ENCODE results near the gene NRXN3. TPM values are rescaled to one million over a fixed set of nuclear protein-coding genes. Genes with fewer than 3 reads are reported as not detected.

The NRXN3 gene
- total RNA-seq, 1 donor: under 0.01 TPM

DNA sequence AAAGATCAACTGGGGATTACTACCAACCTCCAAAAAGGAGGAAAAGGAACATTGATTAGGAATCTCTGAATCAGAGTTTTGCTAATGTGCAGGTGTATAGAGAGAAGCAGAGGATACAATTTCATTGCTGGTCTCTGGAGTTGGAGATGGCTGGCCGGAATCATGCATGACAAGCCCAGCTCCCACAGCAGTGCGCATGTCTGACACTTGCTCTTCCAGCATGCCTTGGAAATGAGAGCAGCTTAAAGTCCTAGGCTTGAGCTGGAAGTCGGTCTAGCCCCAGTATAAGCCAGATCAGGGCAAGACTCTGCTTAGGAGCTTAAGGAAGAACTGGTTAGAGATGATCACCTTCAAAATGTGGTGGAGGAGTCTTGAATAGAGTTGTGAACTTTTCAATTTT lies 1298.3 kb downstream of the NRXN3 start:
- Histone ChIP-seq H3K27me3 (ENCODE audit: insufficient read depth, low read length) (no peaks in the 10 kb centered on the region), H3K4me3 (ENCODE audit: low read length) (no peak overlapping the region), H3K4me1 (ENCODE audit: insufficient read depth, low read length) (no peaks in the 10 kb centered on the region), H3K9me3 (ENCODE audit: low read depth, low read length) (no peaks in the 10 kb centered on the region)

DNA sequence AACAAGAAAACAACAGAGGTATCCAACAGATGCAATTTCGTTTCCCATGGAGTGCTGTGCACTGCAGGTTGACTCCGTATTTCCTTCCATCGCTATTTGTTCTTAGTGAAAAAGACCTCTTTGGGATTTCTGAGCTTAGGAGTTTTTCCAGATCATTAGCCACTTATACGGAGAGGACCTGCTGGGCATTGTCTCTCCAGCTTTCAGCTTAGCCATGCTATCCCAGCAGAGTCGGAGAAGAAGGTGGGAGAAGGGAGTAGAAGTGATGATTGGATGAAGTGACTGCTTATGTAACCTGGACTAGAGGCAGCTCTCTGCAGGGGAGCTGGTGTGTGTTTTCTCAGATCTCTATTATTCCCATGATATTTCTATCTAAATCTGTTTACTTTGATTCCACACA lies 1303.5 kb downstream of the NRXN3 start:
- Histone ChIP-seq H3K4me1 (ENCODE audit: insufficient read depth, low read length) (no peaks in the 10 kb centered on the region), H3K9me3 (ENCODE audit: low read depth, low read length) (no peaks in the 10 kb centered on the region), H3K4me3 (ENCODE audit: low read length) (no peak overlapping the region), H3K27me3 (ENCODE audit: insufficient read depth, low read length) (no peaks in the 10 kb centered on the region)

DNA sequence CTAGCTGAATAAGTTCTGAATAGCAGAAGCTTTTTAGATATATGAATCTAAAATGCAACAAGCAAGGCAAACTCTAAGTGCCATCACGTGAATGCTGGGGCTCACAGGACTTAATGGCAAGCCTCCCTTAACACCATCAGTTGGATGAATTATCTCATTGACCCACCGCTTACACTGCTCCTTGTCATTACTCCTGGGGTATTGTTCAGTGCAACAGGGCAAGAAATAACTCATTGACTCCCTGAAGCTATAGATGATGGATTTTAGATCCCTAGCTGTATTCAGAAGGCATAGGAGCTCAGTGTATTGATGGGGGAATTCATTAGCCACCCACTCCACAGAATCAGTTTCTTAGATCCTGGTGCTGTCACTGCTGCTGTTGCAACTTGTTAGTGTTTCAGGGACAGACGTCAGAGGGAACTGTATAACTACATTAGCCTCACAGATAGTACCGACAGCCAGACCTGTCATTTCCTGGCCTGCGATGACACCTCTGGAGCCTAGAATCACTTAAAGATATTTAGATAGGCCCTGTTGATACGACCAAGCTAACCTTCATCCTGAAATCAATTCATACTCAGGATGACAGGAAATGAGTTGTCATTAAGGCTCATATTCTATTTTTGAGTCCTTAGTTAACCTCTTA lies 1305.8 kb downstream of the NRXN3 start:
- H3K9me3 ChIP-seq (ENCODE audit: low read depth, low read length): no peaks in the 10 kb centered on the region
- H3K4me3 ChIP-seq (ENCODE audit: low read length): no peak overlapping the region
- H3K27me3 ChIP-seq (ENCODE audit: insufficient read depth, low read length): no peaks in the 10 kb centered on the region
- no peaks in the 10 kb centered on the region for H3K4me1 ChIP-seq (ENCODE audit: insufficient read depth, low read length)

DNA sequence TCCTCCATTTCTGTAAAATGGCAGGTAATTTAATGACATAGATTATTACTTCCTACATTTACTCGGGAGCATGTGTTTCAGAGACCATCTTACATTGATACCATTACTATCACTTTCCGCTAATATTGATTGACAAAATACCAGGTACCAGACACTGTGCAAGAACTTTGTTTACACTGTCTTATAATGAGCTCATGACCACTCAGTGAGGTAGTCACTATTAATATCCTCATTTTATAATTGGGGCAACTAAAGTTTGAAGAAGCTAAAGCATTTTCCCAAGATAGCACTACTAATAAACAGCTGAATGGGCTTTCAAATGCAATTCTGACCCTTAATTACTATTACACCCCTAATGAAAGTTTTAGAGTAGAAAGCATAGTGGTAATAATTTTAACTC lies 1306.4 kb downstream of the NRXN3 start:
- H3K4me3 ChIP-seq (ENCODE audit: low read length): no peak overlapping the region
- H3K4me1 ChIP-seq (ENCODE audit: insufficient read depth, low read length): no peaks in the 10 kb centered on the region
- no peaks in the 10 kb centered on the region for H3K9me3 ChIP-seq (ENCODE audit: low read depth, low read length)
- H3K27me3 ChIP-seq (ENCODE audit: insufficient read depth, low read length): no peaks in the 10 kb centered on the region

DNA sequence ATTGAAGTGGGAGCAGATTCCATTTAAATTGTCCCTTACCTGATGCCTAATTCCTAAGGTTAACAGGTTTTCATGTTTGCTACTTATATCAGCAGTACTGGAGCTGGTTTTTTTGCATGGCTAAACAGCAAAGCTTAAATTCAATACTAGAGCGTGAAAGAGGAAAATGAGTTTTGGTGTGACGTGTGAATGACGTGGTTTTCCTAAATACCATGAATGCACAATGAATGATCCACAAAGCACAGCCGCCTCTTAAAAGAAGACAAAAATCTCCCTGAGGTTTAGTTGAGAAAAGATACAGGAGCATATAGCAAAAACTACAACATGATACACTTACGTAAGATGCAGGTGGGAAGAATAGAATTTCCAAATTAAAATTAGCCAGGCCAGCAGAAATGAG lies 1310.0 kb downstream of the NRXN3 start:
- Histone ChIP-seq H3K9me3 (ENCODE audit: low read depth, low read length) (no peaks in the 10 kb centered on the region), H3K27me3 (ENCODE audit: insufficient read depth, low read length) (no peaks in the 10 kb centered on the region), H3K4me1 (ENCODE audit: insufficient read depth, low read length) (no peaks in the 10 kb centered on the region), H3K4me3 (ENCODE audit: low read length) (no peak overlapping the region)

DNA sequence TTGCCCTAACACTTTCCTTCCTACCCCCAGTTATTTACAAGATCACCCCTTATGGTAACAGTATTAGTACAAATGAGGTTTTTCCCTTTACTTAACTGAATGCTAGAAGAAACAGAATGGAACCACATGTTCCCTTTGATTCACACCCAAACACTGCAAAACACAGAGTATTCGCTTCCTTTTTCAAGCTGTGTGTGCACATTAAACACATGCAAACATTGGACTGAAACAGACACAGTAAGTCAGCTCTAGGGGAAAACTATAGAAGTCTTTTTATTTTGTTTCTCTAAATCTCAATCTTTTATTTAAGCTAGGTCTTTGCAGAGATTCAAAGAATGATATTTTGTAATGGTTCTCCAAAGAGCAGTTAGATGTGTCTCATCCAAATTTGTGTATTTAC lies 1312.7 kb downstream of the NRXN3 start:
- H3K4me3 ChIP-seq (ENCODE audit: low read length): no peak overlapping the region
- no peaks in the 10 kb centered on the region for H3K9me3 ChIP-seq (ENCODE audit: low read depth, low read length)
- H3K4me1 ChIP-seq (ENCODE audit: insufficient read depth, low read length): no peaks in the 10 kb centered on the region
- no peaks in the 10 kb centered on the region for H3K27me3 ChIP-seq (ENCODE audit: insufficient read depth, low read length)

DNA sequence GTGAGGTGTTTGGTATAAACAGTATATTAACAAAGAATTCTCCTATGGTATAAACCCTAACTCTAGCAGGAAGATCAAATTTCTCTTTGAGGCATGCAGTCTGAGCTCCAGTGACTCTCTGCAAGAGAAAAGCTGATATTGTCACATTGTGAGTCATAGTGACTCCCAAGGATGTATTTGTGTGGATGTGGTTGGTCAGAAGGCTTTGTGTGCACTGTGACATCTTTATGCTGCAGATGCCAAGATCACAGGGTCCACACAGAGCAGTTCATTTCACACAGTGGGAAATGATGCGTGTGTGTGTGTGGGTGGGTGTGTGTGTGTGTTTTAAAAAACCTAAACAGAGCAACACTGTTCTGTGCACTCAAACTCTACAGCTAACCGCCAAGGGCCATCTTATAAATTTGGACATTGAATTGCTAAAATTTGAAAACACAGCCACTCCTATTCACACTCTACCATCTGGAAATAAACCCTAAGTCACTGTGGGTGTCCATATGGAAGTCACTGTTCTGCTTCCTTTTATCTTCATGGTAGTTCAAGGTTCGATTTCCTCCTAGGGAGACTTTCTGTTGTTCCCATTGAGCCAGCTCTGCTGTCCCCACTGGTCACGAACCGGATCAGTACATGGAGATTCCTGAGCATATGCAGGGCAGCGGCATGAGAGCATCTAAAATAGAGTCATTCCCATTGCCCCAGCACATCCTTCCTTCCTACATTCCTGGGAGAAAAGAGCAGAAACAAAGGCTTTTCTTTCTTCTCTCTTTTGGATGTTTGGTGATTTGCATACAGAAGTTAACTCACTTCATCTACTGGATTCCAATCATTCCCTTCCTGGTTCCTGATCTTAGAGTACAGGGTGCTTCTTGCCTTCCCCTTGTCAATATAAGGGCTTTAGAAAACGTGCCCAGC lies 1313.6 kb downstream of the NRXN3 start:
- Histone ChIP-seq H3K4me1 (ENCODE audit: insufficient read depth, low read length) (no peaks in the 10 kb centered on the region), H3K9me3 (ENCODE audit: low read depth, low read length) (no peaks in the 10 kb centered on the region), H3K27me3 (ENCODE audit: insufficient read depth, low read length) (no peaks in the 10 kb centered on the region), H3K4me3 (ENCODE audit: low read length) (no peak overlapping the region)

DNA sequence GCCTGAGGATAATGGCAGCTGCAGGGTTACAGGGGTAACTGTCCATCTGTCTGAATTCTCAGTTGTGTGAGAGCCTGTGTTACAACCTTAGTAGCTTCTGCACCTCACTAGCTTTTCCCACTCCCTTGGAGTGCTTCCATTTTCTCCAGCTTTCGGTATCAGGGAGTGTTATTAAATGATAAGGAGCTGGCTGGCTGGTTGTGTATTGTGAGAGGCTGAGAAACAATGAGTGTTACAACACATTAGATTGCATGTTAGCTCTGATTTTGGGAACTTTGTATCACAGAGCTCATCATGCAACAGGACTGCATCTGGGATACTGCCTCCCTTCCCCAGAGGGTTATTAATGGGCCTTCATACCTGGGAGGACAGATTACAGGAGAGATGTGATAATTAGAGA lies 1317.5 kb downstream of the NRXN3 start:
- Histone ChIP-seq H3K27me3 (ENCODE audit: insufficient read depth, low read length) (no peaks in the 10 kb centered on the region), H3K9me3 (ENCODE audit: low read depth, low read length) (no peaks in the 10 kb centered on the region), H3K4me3 (ENCODE audit: low read length) (no peak overlapping the region), H3K4me1 (ENCODE audit: insufficient read depth, low read length) (no peaks in the 10 kb centered on the region)

DNA sequence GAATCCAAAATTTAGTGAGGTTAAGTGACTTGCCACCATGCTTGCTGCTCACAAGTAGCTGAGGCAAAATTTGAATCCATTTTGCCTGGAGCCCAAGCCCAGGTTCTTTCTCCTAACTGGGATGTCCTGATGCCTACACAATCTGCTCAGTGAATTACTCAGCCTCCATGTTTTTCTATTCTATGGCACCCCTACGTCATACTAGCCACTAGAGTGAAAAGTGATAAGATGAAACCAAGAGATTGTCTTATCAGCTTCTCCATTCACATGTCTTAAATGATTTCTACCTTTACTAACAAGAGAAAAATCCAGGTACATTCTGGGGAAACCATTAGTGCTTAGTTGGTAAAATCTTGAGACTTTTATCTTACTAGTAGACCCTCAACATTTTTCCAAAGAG lies 1321.0 kb downstream of the NRXN3 start:
- Histone ChIP-seq H3K27me3 (ENCODE audit: insufficient read depth, low read length) (no peaks in the 10 kb centered on the region), H3K9me3 (ENCODE audit: low read depth, low read length) (no peaks in the 10 kb centered on the region), H3K4me3 (ENCODE audit: low read length) (no peak overlapping the region), H3K4me1 (ENCODE audit: insufficient read depth, low read length) (no peaks in the 10 kb centered on the region)

DNA sequence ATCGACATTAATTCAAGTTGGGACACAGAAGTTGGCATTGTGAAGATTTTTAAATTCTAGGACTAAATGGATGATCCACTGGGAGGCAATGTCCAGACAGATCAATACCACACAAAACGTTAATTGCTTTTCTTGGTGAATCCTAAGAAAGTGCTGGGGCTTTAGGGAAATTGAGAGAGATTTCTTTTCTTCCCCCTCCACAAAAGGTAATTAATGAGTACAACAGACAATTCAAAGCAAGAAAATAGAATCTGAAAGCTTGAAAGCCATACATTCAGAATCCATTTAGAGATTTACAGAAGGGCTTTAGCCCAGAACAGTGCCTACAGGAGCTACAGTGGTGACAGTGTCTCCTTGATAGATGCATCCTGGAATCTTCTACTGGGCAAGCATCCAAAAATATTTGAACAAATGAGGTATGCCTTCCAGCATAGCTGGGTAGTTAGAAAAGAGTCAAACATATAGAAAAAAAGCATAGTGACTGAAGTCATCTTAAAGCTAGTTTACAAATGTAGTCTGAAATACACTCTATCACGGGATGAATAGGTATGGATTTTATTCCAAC lies 1323.0 kb downstream of the NRXN3 start:
- H3K4me1 ChIP-seq (ENCODE audit: insufficient read depth, low read length): no peaks in the 10 kb centered on the region
- no peak overlapping the region for H3K4me3 ChIP-seq (ENCODE audit: low read length)
- no peaks in the 10 kb centered on the region for H3K9me3 ChIP-seq (ENCODE audit: low read depth, low read length)
- no peaks in the 10 kb centered on the region for H3K27me3 ChIP-seq (ENCODE audit: insufficient read depth, low read length)

DNA sequence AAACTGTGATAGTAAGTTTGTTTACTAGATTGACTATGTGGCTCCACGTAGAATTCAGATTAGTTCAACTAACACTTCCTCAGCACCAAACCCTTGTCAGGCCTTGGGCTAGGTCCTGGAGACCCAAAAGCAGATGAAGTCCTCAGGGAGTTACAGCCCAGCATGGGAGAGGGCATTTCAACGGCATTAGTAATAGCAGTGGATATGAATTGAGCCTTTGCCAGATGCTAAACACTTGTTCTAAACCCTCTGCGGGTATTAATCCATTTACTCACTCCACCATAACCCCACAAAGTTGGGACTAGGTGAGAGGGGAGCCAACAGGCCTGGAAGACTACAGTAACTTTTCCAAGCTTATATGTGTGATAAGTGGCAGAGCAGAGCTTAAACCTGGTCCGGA lies 1326.5 kb downstream of the NRXN3 start:
- no peak overlapping the region for H3K4me3 ChIP-seq (ENCODE audit: low read length)
- no peaks in the 10 kb centered on the region for H3K4me1 ChIP-seq (ENCODE audit: insufficient read depth, low read length)
- no peaks in the 10 kb centered on the region for H3K9me3 ChIP-seq (ENCODE audit: low read depth, low read length)

DNA sequence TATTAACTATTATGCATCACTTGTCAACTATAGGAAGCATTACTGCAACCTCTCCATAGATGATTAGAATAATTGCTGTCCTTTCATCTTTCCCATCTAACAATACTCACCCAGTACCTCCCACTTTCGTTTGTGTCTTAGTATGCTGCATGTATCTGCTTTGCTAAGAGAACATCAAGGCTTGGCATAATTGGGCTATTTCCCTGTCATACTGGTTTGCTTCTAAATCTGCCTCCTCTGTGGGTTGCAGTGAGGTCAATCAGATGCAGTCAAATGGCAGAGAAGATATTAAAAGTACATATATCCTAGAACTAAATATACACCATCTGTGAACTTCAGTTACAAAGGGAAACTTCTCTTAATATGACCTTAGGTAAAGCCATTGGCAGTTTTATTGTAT lies 1330.3 kb downstream of the NRXN3 start:
- no peaks in the 10 kb centered on the region for H3K9me3 ChIP-seq (ENCODE audit: low read depth, low read length)
- no peaks in the 10 kb centered on the region for H3K4me1 ChIP-seq (ENCODE audit: insufficient read depth, low read length)

More for the DNA sequence above, 1326.5 kb downstream of the NRXN3 start:
- H3K27me3 ChIP-seq (ENCODE audit: insufficient read depth, low read length): no peaks in the 10 kb centered on the region

DNA sequence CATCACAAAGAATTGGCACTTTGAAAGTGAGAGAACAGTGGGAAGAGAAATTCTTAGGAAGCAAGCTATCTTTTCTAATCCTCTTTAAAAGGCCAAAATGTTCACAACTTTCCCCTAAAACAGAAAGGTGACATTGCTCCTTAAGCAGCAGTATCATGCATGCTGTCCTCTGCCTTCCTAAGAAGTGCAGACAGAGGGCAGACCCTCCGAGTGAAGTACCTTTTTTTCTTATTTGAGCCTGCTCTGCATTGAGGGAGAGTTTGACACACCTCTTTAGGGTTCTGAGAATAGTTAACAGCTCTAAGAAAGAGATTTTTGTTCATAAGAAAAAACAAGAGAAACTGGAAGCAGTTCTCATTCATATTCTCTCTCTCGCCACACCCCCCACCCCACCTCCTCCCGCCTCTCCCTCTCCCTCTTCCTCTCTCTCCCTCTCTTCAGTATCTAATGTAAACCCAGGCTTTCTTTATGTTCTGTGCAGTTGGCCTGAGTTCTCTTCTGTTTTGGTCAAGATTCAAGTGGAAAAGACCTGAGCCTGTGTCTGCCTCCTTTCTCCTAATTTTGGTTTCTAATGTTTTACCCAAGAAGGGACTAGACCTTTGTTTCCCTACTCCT lies 1332.1 kb downstream of the NRXN3 start:
- no peaks in the 10 kb centered on the region for H3K9me3 ChIP-seq (ENCODE audit: low read depth, low read length)
- H3K4me3 ChIP-seq (ENCODE audit: low read length): no peak overlapping the region
- no peaks in the 10 kb centered on the region for H3K27me3 ChIP-seq (ENCODE audit: insufficient read depth, low read length)
- no peaks in the 10 kb centered on the region for H3K4me1 ChIP-seq (ENCODE audit: insufficient read depth, low read length)

More for the DNA sequence above, 1330.3 kb downstream of the NRXN3 start:
- Histone ChIP-seq H3K4me3 (ENCODE audit: low read length) (no peak overlapping the region), H3K27me3 (ENCODE audit: insufficient read depth, low read length) (no peaks in the 10 kb centered on the region)

DNA sequence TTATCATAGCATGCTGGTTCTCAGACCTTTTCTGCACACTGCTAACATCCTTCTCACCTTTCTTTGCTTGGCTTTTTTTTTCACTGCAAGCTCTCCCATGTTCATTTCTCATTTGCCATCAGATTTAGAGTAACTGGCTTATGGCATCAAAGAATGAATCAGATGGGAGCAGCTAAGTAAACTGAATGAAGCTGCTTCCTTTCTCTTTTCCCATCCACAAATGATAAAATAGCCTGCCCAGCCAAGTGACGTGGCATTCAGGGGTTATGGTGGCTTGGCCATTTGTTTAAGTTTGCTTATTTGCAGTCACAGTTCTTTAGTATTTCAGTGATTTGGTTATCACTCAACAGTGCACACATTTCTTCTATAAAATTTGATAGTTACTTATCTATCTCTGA lies 1332.6 kb downstream of the NRXN3 start:
- H3K9me3 ChIP-seq (ENCODE audit: low read depth, low read length): no peaks in the 10 kb centered on the region
- no peak overlapping the region for H3K4me3 ChIP-seq (ENCODE audit: low read length)
- no peaks in the 10 kb centered on the region for H3K27me3 ChIP-seq (ENCODE audit: insufficient read depth, low read length)
- H3K4me1 ChIP-seq (ENCODE audit: insufficient read depth, low read length): no peaks in the 10 kb centered on the region

DNA sequence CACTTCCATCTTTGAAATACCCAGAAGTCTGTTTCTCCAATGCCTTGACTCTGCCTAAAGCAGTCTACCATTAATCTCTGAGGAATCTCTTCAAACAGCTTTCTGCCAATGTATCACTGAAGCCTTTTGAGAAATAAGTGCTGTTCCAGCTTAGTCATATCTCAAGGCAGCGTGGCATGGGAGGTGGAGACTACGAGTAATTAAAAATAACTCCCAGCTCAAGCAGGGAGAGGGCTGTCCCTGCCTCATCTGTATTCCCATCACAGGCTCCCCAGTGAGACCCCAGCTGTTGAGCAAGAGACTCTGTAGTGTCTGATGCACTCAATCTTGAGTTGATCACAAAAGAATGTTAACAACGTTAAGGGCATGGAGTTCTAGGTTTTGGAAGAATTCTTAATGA lies 1340.5 kb downstream of the NRXN3 start:
- Histone ChIP-seq H3K4me1 (ENCODE audit: insufficient read depth, low read length) (no peaks in the 10 kb centered on the region), H3K27me3 (ENCODE audit: insufficient read depth, low read length) (no peaks in the 10 kb centered on the region), H3K9me3 (ENCODE audit: low read depth, low read length) (no peaks in the 10 kb centered on the region), H3K4me3 (ENCODE audit: low read length) (no peak overlapping the region)
